Neutrophil (primary cell): ENCODE data around the gene ISOC2.

ENCODE experiments used
- H3K27ac ChIP-seq: fragments of 200-600 bp; sonication (generic); 2 replicates; pipeline ENCODE4 v1.5.1; 2016; ENCODE audit warnings: mild to moderate bottlenecking, moderate library complexity
- H3K27me3 ChIP-seq: fragments of 200-600 bp; sonication (generic); 2 replicates; pipeline ENCODE4 v1.6.0; 2016; ENCODE audit warnings: mild to moderate bottlenecking
- H3K36me3 ChIP-seq: fragments of 200-600 bp; sonication (generic); 2 replicates; pipeline ENCODE4 v1.5.1; 2017
- H3K4me1 ChIP-seq, 2 experiments: fragments of 200-600 bp in 1 of 2; sonication (generic) in 1 of 2; 1 replicate in 1 of 2; 2 replicates in 1 of 2; pipeline versions ENCODE4 v1.5.1 to v1.6.1; 2013 to 2016; ENCODE audit warnings: low read depth in 1 of 2, low read length in 1 of 2, mild to moderate bottlenecking in 1 of 2, moderate library complexity in 1 of 2; ENCODE audit not compliant: control insufficient read depth in 1 of 2, insufficient read depth in 1 of 2
- H3K4me3 ChIP-seq, 2 experiments: fragments of 200-600 bp in 1 of 2; sonication (generic) in 1 of 2; 1 replicate in 1 of 2; 2 replicates in 1 of 2; pipeline ENCODE4 v1.5.1; 2013 to 2016; ENCODE audit warnings: low read depth in 1 of 2, low read length in 1 of 2, mild to moderate bottlenecking in 1 of 2, moderate library complexity in 1 of 2
- H3K9me3 ChIP-seq: fragments of 200-600 bp; sonication (generic); 2 replicates; pipeline ENCODE4 v1.5.1; 2016
- CTCF ChIP-seq: fragments of 200-600 bp; sonication (generic); IDR thresholded peaks from 2 replicates; pipeline ENCODE4 v1.5.1; 2016; ENCODE audit warnings: antibody characterized with exemption

The ISOC2 gene

GRCh38 chr19:55441692-55442321, 19.6 kb downstream of the ISOC2 start:
- Histone ChIP-seq H3K4me1 (no peaks in the 10 kb centered on the region), H3K9me3 (no peaks in the 10 kb centered on the region), H3K27me3 (peaks cover 98% of the 10 kb centered on the region), H3K36me3 (no peaks in the 10 kb centered on the region), H3K4me3 (no peak overlapping the region), H3K27ac (no peak overlapping the region)
- TF ChIP-seq CTCF, result no peak

- no peak for TF ChIP-seq CTCF
- no peak overlapping the region for H3K27ac ChIP-seq
- no peaks in the 10 kb centered on the region for H3K4me1 ChIP-seq
- no peak overlapping the region for H3K4me3 ChIP-seq
- H3K27me3 ChIP-seq, result peaks cover 98% of the 10 kb centered on the region
- no peaks in the 10 kb centered on the region for H3K9me3 ChIP-seq
- no peaks in the 10 kb centered on the region for H3K36me3 ChIP-seq
Measured at GRCh38 chr19:55441319-55441691, 20.1 kb downstream of the ISOC2 start.

GRCh38 chr19:55440411-55441105, 20.9 kb downstream of the ISOC2 start:
- Histone ChIP-seq H3K27ac (no peak overlapping the region), H3K4me3 (no peak overlapping the region), H3K36me3 (no peaks in the 10 kb centered on the region), H3K27me3 (peaks cover 100% of the 10 kb centered on the region), H3K4me1 (no peaks in the 10 kb centered on the region), H3K9me3 (no peaks in the 10 kb centered on the region)
- no peak for TF ChIP-seq CTCF

GRCh38 chr19:55439052-55439451, 22.4 kb downstream of the ISOC2 start:
- H3K9me3 ChIP-seq, result no peaks in the 10 kb centered on the region
- TF ChIP-seq CTCF, result no peak
- H3K36me3 ChIP-seq, result no peaks in the 10 kb centered on the region
- H3K4me1 ChIP-seq, result no peaks in the 10 kb centered on the region
- H3K27me3 ChIP-seq, result peaks cover 98% of the 10 kb centered on the region
- H3K4me3 ChIP-seq, result no peak overlapping the region
- no peak overlapping the region for H3K27ac ChIP-seq

- TF ChIP-seq CTCF, result no peak
- H3K9me3 ChIP-seq, result no peaks in the 10 kb centered on the region
- no peak overlapping the region for H3K4me3 ChIP-seq
- no peaks in the 10 kb centered on the region for H3K4me1 ChIP-seq
- H3K27ac ChIP-seq, result no peak overlapping the region
- H3K27me3 ChIP-seq, result peaks cover 98% of the 10 kb centered on the region
- no peaks in the 10 kb centered on the region for H3K36me3 ChIP-seq
Measured at GRCh38 chr19:55437410-55437809, 24.0 kb downstream of the ISOC2 start.
